Esophagus muscularis mucosa (tissue), 3 donors: ENCODE measurements around the gene RBM20.

Experiments used
- EP300 ChIP-seq: sonication (generic); formaldehyde crosslinking; IDR thresholded peaks from one replicate; pipeline ENCODE4 v1.6.1; 2017; ENCODE audit warnings: antibody characterized with exemption
- TF ChIP-seq, protein P1 (sequence below), 3 experiments: fragments of 200-600 bp in 2 of 3; fragments of 450-650 bp in 1 of 3; sonication (generic) in 2 of 3; IDR thresholded peaks; one replicate each; pipeline ENCODE4 v1.5.1; 2017 to 2019; ENCODE audit warnings: antibody characterized with exemption in 3 of 3, mild to moderate bottlenecking in 2 of 3, moderate library complexity in 1 of 3

DNA sequence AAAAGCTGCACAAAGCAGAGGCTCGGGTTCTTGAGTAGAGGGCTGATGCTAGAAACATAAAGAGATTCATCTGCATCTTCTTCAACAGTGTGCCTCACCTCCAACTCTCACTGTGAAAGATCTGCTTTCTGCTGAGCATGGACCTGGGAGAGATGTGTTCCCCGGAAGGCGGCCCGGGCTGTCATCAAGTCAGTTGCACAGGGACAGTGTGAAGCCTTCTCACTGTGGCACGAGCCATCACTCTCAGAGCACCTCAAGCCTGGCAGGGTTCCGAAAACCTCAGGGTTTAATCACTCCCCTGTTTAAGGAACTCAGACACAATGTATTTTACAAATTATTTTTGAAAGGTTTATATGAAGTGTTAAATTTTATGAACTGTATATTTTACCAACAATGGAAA, 98.7 kb downstream of the RBM20 start:
- TF ChIP-seq, protein P1, sequence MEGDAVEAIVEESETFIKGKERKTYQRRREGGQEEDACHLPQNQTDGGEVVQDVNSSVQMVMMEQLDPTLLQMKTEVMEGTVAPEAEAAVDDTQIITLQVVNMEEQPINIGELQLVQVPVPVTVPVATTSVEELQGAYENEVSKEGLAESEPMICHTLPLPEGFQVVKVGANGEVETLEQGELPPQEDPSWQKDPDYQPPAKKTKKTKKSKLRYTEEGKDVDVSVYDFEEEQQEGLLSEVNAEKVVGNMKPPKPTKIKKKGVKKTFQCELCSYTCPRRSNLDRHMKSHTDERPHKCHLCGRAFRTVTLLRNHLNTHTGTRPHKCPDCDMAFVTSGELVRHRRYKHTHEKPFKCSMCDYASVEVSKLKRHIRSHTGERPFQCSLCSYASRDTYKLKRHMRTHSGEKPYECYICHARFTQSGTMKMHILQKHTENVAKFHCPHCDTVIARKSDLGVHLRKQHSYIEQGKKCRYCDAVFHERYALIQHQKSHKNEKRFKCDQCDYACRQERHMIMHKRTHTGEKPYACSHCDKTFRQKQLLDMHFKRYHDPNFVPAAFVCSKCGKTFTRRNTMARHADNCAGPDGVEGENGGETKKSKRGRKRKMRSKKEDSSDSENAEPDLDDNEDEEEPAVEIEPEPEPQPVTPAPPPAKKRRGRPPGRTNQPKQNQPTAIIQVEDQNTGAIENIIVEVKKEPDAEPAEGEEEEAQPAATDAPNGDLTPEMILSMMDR (IDR thresholded peaks at IDR 0.05) = no peak
- no peak for TF ChIP-seq EP300
